Liver (tissue), 9 donors: ENCODE data around the gene LEMD3. TPM values are rescaled to one million over a fixed set of nuclear protein-coding genes. Genes with fewer than 3 reads are reported as not detected.
"Not testable (repeated sequence)": the region's sequence is repeated elsewhere in the genome, so short reads cannot be mapped to it uniquely, and the experiment has no call there.

Source experiments
- DNase-seq: peaks from one replicate; pipeline ENCODE4 v3.0.0-alpha.2; 2017; ENCODE audit warnings: low spot score
- H3K27ac ChIP-seq, 2 donors: one replicate each; pipeline ENCODE4 v1.7.0; 2013; ENCODE audit warnings: inconsistent platforms in 2 of 2, low read length in 2 of 2, control low read depth in 1 of 2, low read depth in 1 of 2, mild to moderate bottlenecking in 1 of 2
- H3K27me3 ChIP-seq, 4 donors: one replicate each; pipeline versions ENCODE4 v1.6.1 to v1.7.0; 2013; ENCODE audit warnings: low read length in 3 of 4, inconsistent platforms in 1 of 4, mild to moderate bottlenecking in 1 of 4, moderate library complexity in 1 of 4; ENCODE audit not compliant: control insufficient read depth in 4 of 4, insufficient read depth in 4 of 4
- H3K36me3 ChIP-seq, 4 donors: one replicate each; pipeline versions ENCODE4 v1.6.1 to v1.7.0; 2013; ENCODE audit warnings: low read length in 3 of 4, mild to moderate bottlenecking in 3 of 4, low read depth in 1 of 4, moderate library complexity in 1 of 4; ENCODE audit not compliant: control insufficient read depth in 4 of 4, insufficient read depth in 3 of 4
- H3K4me1 ChIP-seq, 4 donors: one replicate each; pipeline versions ENCODE4 v1.6.1 to v1.7.0; 2013; ENCODE audit warnings: low read length in 3 of 4, mild to moderate bottlenecking in 3 of 4, moderate library complexity in 1 of 4; ENCODE audit not compliant: control insufficient read depth in 4 of 4, insufficient read depth in 4 of 4
- H3K4me3 ChIP-seq, 3 donors: one replicate each; pipeline versions ENCODE4 v1.6.1 to v1.7.0; 2013; ENCODE audit warnings: low read length in 3 of 3, control low read depth in 1 of 3, low read depth in 1 of 3, mild to moderate bottlenecking in 1 of 3
- H3K9ac ChIP-seq, 2 donors: one replicate each; pipeline ENCODE4 v1.7.0; 2013; ENCODE audit warnings: low read length in 2 of 2, mild to moderate bottlenecking in 2 of 2, moderate library complexity in 2 of 2, control low read depth in 1 of 2, low read depth in 1 of 2
- H3K9me3 ChIP-seq, 4 donors: one replicate each; pipeline versions ENCODE4 v1.6.1 to v1.7.0; 2013; ENCODE audit warnings: low read length in 3 of 4; ENCODE audit not compliant: control insufficient read depth in 4 of 4
- FOXA1 ChIP-seq: IDR thresholded peaks from 2 replicates; pipeline ENCODE4 v1.6.1; 2016; ENCODE audit warnings: antibody characterized with exemption
- FOXA2 ChIP-seq: IDR thresholded peaks from 2 replicates; pipeline ENCODE4 v1.6.1; 2016; ENCODE audit warnings: antibody characterized with exemption
- GABPA ChIP-seq, 2 donors: IDR thresholded peaks in 1 of 2; conservative IDR thresholded peaks in 1 of 2; 2 replicates each; pipeline ENCODE4 v1.6.1; 2016; ENCODE audit warnings: antibody characterized with exemption in 2 of 2, mild to moderate bottlenecking in 1 of 2, moderate library complexity in 1 of 2
- HNF4A ChIP-seq, 2 donors: conservative IDR thresholded peaks; 2 replicates each; pipeline ENCODE4 v1.6.1; 2016; ENCODE audit warnings: antibody characterized with exemption in 2 of 2, mild to moderate bottlenecking in 2 of 2
- HNF4G ChIP-seq: IDR thresholded peaks from 2 replicates; pipeline ENCODE4 v1.6.1; 2016; ENCODE audit warnings: antibody characterized with exemption
- JUND ChIP-seq, 2 donors: IDR thresholded peaks; 2 replicates each; pipeline ENCODE4 v1.6.1; 2016; ENCODE audit warnings: antibody characterized with exemption in 2 of 2
- NR2F2 ChIP-seq: IDR thresholded peaks from 2 replicates; pipeline ENCODE4 v1.6.1; 2016; ENCODE audit warnings: antibody characterized with exemption
- REST ChIP-seq: IDR thresholded peaks from 2 replicates; pipeline ENCODE4 v1.6.1; 2016; ENCODE audit warnings: antibody characterized with exemption, mild to moderate bottlenecking
- RXRA ChIP-seq, 2 donors: IDR thresholded peaks; 2 replicates each; pipeline ENCODE4 v1.6.1; 2017 to 2018; ENCODE audit warnings: antibody characterized with exemption in 2 of 2, mild to moderate bottlenecking in 1 of 2
- SP1 ChIP-seq: IDR thresholded peaks from 2 replicates; pipeline ENCODE4 v1.6.1; 2018; ENCODE audit warnings: antibody characterized with exemption, mild to moderate bottlenecking
- TAF1 ChIP-seq: conservative IDR thresholded peaks from 2 replicates; pipeline ENCODE4 v1.6.1; 2016; ENCODE audit warnings: antibody characterized with exemption, mild to moderate bottlenecking
- YY1 ChIP-seq: IDR thresholded peaks from 2 replicates; pipeline ENCODE4 v1.6.1; 2016; ENCODE audit warnings: antibody characterized with exemption, mild to moderate bottlenecking
- ZBTB33 ChIP-seq: IDR thresholded peaks from 2 replicates; pipeline ENCODE4 v1.6.1; 2016; ENCODE audit warnings: antibody characterized with exemption
- WGBS: extraction: QIAGEN DNeasy Blood & Tissue Kit; methylation state at CpG from one replicate; pipeline ENCODE4 v1.1.7; 2013; 5-methylcytosine and 5-hydroxymethylcytosine counted together
- polyA plus RNA-seq, 2 donors: library from polyadenylated mRNA; stranded (reverse) in 1 of 2; unstranded in 1 of 2; fragments of 200-250 nt in 1 of 2; fragments of >200 nt in 1 of 2; fragmentation: Nextera tagmentation in 1 of 2; extraction: Ambion mirVana in 1 of 2; gene quantifications; one replicate each; pipeline versions ENCODE4 v1.2.1 to v1.2.3, GENCODE V29; 2013 to 2015
- total RNA-seq, 2 donors: library from RNA; depleted of rRNA; stranded (reverse); fragments of >200 nt; gene quantifications; one replicate each; pipeline ENCODE4 v1.2.3, GENCODE V29; 2014
- donor health status: healthy.
- donor health status: healthy.
- donor health status: healthy.
- donor health status: healthy.
- donor health status: healthy.

LEMD3 gene
- total and polyA plus RNA-seq, 4 donors = 3.5 to 19.5 (median 11.3) TPM

GRCh38 chr12:65280306-65280705 lies 110.9 kb downstream of the LEMD3 start:
- 77% methylated on average over 3 of the region's 3 CpGs for WGBS
- H3K4me1 ChIP-seq = peaks cover 0 to 14% (median 7%) of the 10 kb centered on the region in 4 donors
- H3K27me3 ChIP-seq = no peaks in the 10 kb centered on the region
- no peak overlapping the region for H3K9ac ChIP-seq
- DNase-seq = no peak
- H3K27ac ChIP-seq = no peak overlapping the region
- no peak for TF ChIP-seq SP1
- no peak for TF ChIP-seq ZBTB33
- no peak for TF ChIP-seq FOXA2
- TF ChIP-seq JUND (IDR thresholded peaks at IDR 0.05) = no peak
- no peak for TF ChIP-seq HNF4A (conservative IDR thresholded peaks at IDR 0.05)
- TF ChIP-seq GABPA (IDR thresholded peaks at IDR 0.05 in 1 of 2, conservative IDR thresholded peaks at IDR 0.05 in 1 of 2) = no peak
- no peak for TF ChIP-seq FOXA1
- TF ChIP-seq RXRA (IDR thresholded peaks at IDR 0.05) = no peak
- TF ChIP-seq NR2F2 = no peak
- no peaks in the 10 kb centered on the region for H3K36me3 ChIP-seq
- no peaks in the 10 kb centered on the region for H3K9me3 ChIP-seq
- H3K4me3 ChIP-seq = no peak overlapping the region

- DNase-seq = no peak
- no peak overlapping the region for H3K4me3 ChIP-seq
- H3K27ac ChIP-seq = no peak overlapping the region
- H3K9ac ChIP-seq = no peak overlapping the region
- H3K4me1 ChIP-seq = peaks cover 0 to 14% (median 7%) of the 10 kb centered on the region in 4 donors
- H3K27me3 ChIP-seq = no peaks in the 10 kb centered on the region
- WGBS = 91% methylated on average over 1 of the region's 1 CpG
- TF ChIP-seq NR2F2 = no peak
- TF ChIP-seq HNF4A (conservative IDR thresholded peaks at IDR 0.05) = no peak
- no peak for TF ChIP-seq YY1
- TF ChIP-seq TAF1 = no peak
- TF ChIP-seq REST = no peak
- no peak for TF ChIP-seq RXRA (IDR thresholded peaks at IDR 0.05)
- TF ChIP-seq ZBTB33 = no peak
- no peak for TF ChIP-seq GABPA (IDR thresholded peaks at IDR 0.05 in 1 of 2, conservative IDR thresholded peaks at IDR 0.05 in 1 of 2)
- TF ChIP-seq HNF4G = no peak
- no peaks in the 10 kb centered on the region for H3K9me3 ChIP-seq
- H3K36me3 ChIP-seq = no peaks in the 10 kb centered on the region
These were observed 113.5 kb downstream of the LEMD3 start for GRCh38 chr12:65282840-65283239.

GRCh38 chr12:65285532-65285931 lies 116.1 kb downstream of the LEMD3 start:
- 90% methylated on average over 7 of the region's 7 CpGs for WGBS
- H3K36me3 ChIP-seq, H3K9me3 ChIP-seq, H3K4me1 ChIP-seq, H3K9ac ChIP-seq, H3K4me3 ChIP-seq, DNase-seq, H3K27me3 ChIP-seq, H3K27ac ChIP-seq: not testable (repeated sequence)
